DOHH2 (cell line): ENCODE measurements around the gene NOL4L.

Source experiments
- H3F3A ChIP-seq: fragments of 200-600 bp; sonication (generic), shearing (Covaris generic); 2 replicates; pipeline ENCODE4 v1.6.0; 2016; ENCODE audit warnings: antibody characterized with exemption, mild to moderate bottlenecking; ENCODE audit not compliant: control insufficient read depth, insufficient read depth
- H3K27ac ChIP-seq: fragments of 200-600 bp; sonication (generic); 2 replicates; pipeline ENCODE4 v1.5.1; 2014; ENCODE audit warnings: low read depth, mild to moderate bottlenecking, low read length, moderate library complexity
- H3K27me3 ChIP-seq: fragments of 200-600 bp; sonication (generic); 2 replicates; pipeline ENCODE4 v1.6.1; 2014; ENCODE audit warnings: mild to moderate bottlenecking, low read length, mixed read lengths; ENCODE audit not compliant: control insufficient read depth
- H3K36me3 ChIP-seq: fragments of 200-600 bp; sonication (generic); 2 replicates; pipeline ENCODE4 v1.6.1; 2014; ENCODE audit warnings: mild to moderate bottlenecking, low read length, moderate library complexity, mixed read lengths; ENCODE audit not compliant: control insufficient read depth
- H3K4me1 ChIP-seq: fragments of 200-600 bp; sonication (generic); 2 replicates; pipeline ENCODE4 v1.6.1; 2014; ENCODE audit warnings: mild to moderate bottlenecking, low read length, mixed read lengths; ENCODE audit not compliant: control insufficient read depth
- H3K4me2 ChIP-seq: fragments of 200-600 bp; sonication (generic); 2 replicates; pipeline ENCODE4 v1.6.0; 2014; ENCODE audit warnings: mild to moderate bottlenecking, low read length, moderate library complexity
- H3K4me3 ChIP-seq: fragments of 200-600 bp; sonication (generic); 2 replicates; pipeline ENCODE4 v1.5.1; 2014; ENCODE audit warnings: mild to moderate bottlenecking, low read length, mixed read lengths
- H3K79me2 ChIP-seq: fragments of 200-600 bp; sonication (generic); 2 replicates; pipeline ENCODE4 v1.6.1; 2014; ENCODE audit warnings: mild to moderate bottlenecking, low read length, mixed read lengths; ENCODE audit not compliant: control insufficient read depth
- H3K9me2 ChIP-seq: fragments of 200-600 bp; sonication (generic); replicated peaks from 2 replicates; pipeline ENCODE4 v1.6.1; 2014; ENCODE audit warnings: mild to moderate bottlenecking, low read length, mixed read lengths; ENCODE audit not compliant: control insufficient read depth
- H3K9me3 ChIP-seq: fragments of 200-600 bp; sonication (generic); 2 replicates; pipeline ENCODE4 v1.6.1; 2014; ENCODE audit warnings: antibody characterized with exemption, low read length, mixed read lengths; ENCODE audit not compliant: control insufficient read depth, insufficient read depth
- H4K20me1 ChIP-seq: fragments of 200-600 bp; sonication (generic); 2 replicates; pipeline ENCODE4 v1.6.0; 2014; ENCODE audit warnings: low read depth, mild to moderate bottlenecking, antibody characterized with exemption, low read length, moderate library complexity; ENCODE audit not compliant: control insufficient read depth, insufficient read depth
- EZH2phosphoT487 ChIP-seq: fragments of 200-600 bp; sonication (generic); IDR thresholded peaks from 2 replicates; pipeline ENCODE4 v1.6.1; 2017; ENCODE audit warnings: borderline replicate concordance, mild to moderate bottlenecking, antibody characterized with exemption, low read length, moderate library complexity, mixed read lengths
- TF ChIP-seq, protein P1 (sequence below): fragments of 200-600 bp; sonication (generic); IDR thresholded peaks from one replicate; pipeline ENCODE4 v1.5.1; 2014; ENCODE audit warnings: antibody characterized with exemption, mild to moderate bottlenecking, low read depth, low read length; ENCODE audit not compliant: poor library complexity, severe bottlenecking

The NOL4L gene

DNA sequence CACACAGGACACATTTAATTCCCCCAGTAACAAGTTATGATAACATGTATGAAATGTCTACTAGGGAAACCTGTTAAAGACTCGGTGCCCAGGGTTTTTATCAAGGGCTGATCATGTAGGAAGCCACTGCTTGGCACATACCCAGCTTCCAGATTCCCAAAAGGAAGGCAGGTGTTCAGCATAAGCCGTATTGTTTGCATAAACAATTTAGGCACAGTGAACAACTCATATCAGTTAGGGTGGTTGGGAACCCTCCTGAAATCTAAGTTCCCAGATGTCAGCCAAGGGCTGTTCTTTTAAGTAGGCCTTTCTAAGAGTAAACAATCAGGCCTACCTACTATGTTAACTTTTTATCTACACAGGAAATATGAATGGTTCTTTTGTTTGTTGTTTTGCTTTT lies 152.9 kb downstream of the NOL4L start:
- Histone ChIP-seq H3K27ac (no peak overlapping the region), H3K9me3 (no peaks in the 10 kb centered on the region), H3K27me3 (no peaks in the 10 kb centered on the region), H3K4me3 (no peak overlapping the region), H3F3A (no peaks in the 10 kb centered on the region), H3K79me2 (no peaks in the 10 kb centered on the region), H3K36me3 (peaks cover 94% of the 10 kb centered on the region), H3K4me1 (no peaks in the 10 kb centered on the region), H3K4me2 (no peak overlapping the region), H3K9me2 (no peaks in the 10 kb centered on the region), H4K20me1 (no peaks in the 10 kb centered on the region)
- no peak for TF ChIP-seq EZH2phosphoT487
- TF ChIP-seq, protein P1, sequence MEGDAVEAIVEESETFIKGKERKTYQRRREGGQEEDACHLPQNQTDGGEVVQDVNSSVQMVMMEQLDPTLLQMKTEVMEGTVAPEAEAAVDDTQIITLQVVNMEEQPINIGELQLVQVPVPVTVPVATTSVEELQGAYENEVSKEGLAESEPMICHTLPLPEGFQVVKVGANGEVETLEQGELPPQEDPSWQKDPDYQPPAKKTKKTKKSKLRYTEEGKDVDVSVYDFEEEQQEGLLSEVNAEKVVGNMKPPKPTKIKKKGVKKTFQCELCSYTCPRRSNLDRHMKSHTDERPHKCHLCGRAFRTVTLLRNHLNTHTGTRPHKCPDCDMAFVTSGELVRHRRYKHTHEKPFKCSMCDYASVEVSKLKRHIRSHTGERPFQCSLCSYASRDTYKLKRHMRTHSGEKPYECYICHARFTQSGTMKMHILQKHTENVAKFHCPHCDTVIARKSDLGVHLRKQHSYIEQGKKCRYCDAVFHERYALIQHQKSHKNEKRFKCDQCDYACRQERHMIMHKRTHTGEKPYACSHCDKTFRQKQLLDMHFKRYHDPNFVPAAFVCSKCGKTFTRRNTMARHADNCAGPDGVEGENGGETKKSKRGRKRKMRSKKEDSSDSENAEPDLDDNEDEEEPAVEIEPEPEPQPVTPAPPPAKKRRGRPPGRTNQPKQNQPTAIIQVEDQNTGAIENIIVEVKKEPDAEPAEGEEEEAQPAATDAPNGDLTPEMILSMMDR: no peak

DNA sequence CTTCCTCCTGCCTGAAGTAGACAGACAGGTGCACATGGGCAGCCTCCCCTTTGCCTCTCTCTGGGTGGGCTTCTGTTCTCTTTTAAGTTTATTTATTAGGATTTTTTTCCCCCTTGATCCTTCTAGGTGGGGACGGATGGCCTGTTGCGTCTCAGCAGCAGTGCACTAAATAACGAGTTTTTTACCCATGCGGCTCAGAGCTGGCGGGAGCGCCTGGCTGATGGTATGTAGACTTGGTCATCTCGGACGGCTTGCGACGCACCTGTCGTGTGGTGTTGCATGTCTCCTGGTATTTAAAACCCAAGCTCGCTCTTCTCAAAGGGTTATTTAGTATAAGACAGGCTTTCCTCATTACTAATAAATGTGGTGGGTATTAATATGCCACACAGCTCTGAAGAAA lies 153.7 kb downstream of the NOL4L start:
- no peaks in the 10 kb centered on the region for H4K20me1 ChIP-seq

DNA sequence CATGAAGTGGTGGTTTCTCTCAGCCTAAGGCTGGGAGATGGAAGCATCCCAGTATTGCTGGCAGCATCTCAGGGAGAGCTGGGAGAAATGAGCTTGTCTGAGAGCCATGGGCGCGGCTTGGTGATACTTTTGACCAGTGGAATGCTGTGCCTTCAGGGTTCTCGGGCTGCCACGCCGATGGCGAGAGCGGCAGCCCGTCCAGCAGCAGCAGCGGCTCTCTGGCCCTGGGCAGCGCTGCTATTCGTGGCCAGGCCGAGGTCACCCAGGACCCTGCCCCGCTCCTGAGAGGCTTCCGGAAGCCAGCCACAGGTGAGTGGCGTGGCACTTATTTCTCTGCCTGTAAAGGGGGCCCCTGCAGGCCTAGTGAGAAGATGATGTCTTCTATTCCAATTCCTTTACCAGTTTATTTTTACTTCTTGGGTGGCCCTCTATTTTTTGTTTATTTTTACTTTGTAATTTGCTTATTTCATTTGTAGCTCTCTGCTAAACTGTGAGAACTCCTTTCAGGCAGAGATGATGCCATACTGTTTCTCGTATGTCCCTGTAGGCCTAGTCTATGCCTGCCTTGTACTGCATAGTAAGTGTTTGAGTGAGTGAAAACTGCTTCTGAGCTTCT lies 155.3 kb downstream of the NOL4L start:
- no peaks in the 10 kb centered on the region for H3K4me1 ChIP-seq
- no peak overlapping the region for H3K4me2 ChIP-seq
- no peaks in the 10 kb centered on the region for H3K27me3 ChIP-seq
- no peaks in the 10 kb centered on the region for H3K9me3 ChIP-seq
- H4K20me1 ChIP-seq: no peaks in the 10 kb centered on the region
- H3K27ac ChIP-seq: no peak overlapping the region
- H3K79me2 ChIP-seq: peaks cover 8% of the 10 kb centered on the region
- no peaks in the 10 kb centered on the region; the same call in 1 of the 2 replicates for H3F3A ChIP-seq
- H3K9me2 ChIP-seq: no peaks in the 10 kb centered on the region
- TF ChIP-seq, protein P1: no peak
- no peak for TF ChIP-seq EZH2phosphoT487
- no peak overlapping the region for H3K4me3 ChIP-seq
- peaks cover 76% of the 10 kb centered on the region for H3K36me3 ChIP-seq

More for the DNA sequence above, 153.7 kb downstream of the NOL4L start:
- no peak overlapping the region for H3K4me3 ChIP-seq
- no peaks in the 10 kb centered on the region for H3K9me3 ChIP-seq
- no peaks in the 10 kb centered on the region for H3K27me3 ChIP-seq
- peaks cover 90% of the 10 kb centered on the region for H3K36me3 ChIP-seq
- TF ChIP-seq, protein P1: no peak
- TF ChIP-seq EZH2phosphoT487: no peak
- H3K4me2 ChIP-seq: no peak overlapping the region
- no peaks in the 10 kb centered on the region for H3K9me2 ChIP-seq
- H3K79me2 ChIP-seq: no peaks in the 10 kb centered on the region
- no peaks in the 10 kb centered on the region; the same call in 1 of the 2 replicates for H3F3A ChIP-seq
- H3K27ac ChIP-seq: no peak overlapping the region
- H3K4me1 ChIP-seq: no peaks in the 10 kb centered on the region
